AG08395 (cell line): ENCODE data around the gene SEPTIN12.
"Not testable (repeated sequence)": the region's sequence is repeated elsewhere in the genome, so short reads cannot be mapped to it uniquely, and the experiment has no call there.

Source experiments
- DNase-seq: peaks from one replicate; pipeline ENCODE4 v3.0.0; 2012; ENCODE audit warnings: mixed read lengths, low spot score

The SEPTIN12 gene

DNA sequence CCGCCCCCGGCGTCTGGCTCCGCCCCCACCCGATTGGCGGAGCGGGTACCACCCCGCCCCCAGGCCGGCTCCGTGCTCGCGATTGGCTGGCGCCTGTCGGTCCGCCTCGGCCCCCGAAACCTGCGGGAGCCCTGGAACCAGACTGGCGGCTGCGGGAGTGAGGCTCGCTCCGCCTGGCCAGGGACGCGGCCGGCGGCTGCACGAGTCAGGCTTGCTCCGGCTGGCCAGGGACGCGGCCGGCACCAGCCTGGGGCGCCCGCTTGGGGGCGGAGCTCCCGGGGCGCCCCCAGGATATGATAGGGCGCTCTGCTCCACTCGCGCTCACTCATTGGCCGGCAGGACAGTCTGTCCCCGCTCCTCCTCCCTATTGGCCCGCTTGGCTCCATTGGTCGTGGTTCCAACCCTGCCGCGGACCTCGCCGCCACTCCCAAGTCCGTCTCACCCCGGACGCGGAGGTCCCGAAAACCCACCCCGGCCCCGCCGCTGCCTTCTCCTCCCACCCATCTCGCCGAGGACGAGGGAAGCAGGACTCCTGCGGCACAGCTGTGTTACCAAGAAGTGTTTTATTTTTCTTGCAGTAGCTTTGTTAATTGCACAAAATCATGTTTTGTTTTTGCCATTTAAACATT lies 14.6 kb upstream of the SEPTIN12 start:
- peak; percentile 99 for DNase-seq

- DNase-seq = peak; percentile 43
Observed at GRCh38 chr16:4801962-4802658, 14.0 kb upstream of the SEPTIN12 start, which contains the start of gene ROGDI. TSS of gene ROGDI (minus strand) at chr16:4802633. CDS start at chr16:4802571, 62 bp downstream.

GRCh38 chr16:4801051-4801961 lies 13.2 kb upstream of the SEPTIN12 start:
- no peak for DNase-seq

GRCh38 chr16:4800290-4801041 lies 12.3 kb upstream of the SEPTIN12 start:
- no peak for DNase-seq

GRCh38 chr16:4799171-4799855 lies 11.2 kb upstream of the SEPTIN12 start:
- no peak for DNase-seq

DNA sequence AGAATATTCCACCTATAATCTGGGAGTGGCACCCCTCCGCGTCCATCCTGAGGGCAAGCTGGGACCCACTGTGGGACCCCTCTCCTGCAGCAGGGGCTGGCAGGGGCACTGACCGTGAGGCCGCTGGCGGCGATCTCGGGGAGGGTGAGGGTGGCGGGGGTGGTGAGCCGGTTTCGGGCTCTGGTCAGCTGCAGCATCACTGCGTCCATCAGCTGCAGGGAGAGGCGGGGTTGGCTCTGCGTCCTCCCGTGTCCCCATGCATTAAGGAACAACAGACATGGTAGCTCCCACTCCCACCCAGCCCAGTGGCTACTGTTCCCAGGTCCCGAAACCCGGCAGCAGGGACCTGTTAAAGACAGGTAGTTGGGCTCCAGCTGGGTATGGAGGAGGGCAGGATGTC lies 10.3 kb upstream of the SEPTIN12 start:
- DNase-seq = no peak

DNA sequence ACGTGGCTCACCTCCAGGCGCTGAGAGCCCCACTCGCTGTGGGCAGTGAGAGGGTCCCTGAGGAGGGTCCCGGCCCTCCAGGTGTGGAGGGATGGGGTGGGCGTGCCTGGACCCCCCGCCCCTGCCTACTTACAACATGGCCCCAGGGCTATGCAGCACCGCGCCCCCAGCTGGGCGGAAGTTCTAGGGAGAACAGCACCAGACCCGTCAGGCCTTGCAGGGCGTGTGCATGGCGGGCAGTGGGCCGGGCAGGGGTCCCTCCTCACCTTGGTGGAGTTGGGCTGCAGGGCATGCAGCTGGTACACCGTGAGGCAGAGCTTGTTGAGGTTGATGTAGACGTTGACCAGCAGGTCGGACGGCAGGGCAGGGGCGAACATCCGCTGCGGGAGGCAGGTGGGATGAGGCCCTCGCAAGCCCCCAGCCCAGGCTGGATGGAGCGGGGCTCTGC lies 9.7 kb upstream of the SEPTIN12 start:
- no peak for DNase-seq

DNA sequence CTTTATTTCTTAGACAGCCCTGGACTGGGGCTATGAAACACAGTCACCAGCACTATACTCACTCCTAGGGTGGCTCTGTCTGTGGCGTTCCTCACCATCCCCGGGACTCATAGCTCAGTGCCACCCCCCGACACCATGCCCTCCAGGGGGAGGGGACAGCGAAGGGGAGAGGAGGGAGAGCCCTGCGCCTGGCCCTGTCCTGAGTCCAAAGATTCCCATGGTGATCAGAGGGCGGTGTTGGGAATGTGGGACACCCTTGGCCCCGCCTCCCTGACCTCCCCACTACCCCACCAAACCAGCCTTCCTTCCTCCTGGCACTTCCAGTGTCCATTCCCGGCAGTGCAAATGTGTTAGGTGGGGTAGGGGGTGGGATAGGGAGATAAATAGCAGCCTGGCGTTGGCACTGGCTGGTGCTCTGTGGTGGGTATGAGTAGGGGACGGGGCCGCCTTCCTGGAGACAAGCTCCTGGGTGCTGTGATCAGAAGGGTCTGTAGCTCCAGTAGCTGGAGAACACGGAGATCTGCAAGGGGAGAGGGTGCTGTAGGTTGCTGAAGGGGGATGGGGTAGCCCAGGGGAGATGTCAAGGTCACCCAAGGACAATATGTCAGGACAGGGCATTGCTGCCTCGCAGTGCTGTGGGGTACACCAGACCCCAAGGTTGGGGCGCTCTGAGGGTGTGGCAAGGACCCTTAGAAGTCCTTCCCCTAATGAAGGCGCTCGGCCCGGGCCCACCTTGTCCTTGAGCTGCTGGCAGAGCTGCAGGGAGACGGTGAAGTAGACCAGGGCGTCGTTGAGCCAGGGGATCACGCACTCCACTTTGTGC lies 9.0 kb upstream of the SEPTIN12 start:
- DNase-seq = no peak

DNA sequence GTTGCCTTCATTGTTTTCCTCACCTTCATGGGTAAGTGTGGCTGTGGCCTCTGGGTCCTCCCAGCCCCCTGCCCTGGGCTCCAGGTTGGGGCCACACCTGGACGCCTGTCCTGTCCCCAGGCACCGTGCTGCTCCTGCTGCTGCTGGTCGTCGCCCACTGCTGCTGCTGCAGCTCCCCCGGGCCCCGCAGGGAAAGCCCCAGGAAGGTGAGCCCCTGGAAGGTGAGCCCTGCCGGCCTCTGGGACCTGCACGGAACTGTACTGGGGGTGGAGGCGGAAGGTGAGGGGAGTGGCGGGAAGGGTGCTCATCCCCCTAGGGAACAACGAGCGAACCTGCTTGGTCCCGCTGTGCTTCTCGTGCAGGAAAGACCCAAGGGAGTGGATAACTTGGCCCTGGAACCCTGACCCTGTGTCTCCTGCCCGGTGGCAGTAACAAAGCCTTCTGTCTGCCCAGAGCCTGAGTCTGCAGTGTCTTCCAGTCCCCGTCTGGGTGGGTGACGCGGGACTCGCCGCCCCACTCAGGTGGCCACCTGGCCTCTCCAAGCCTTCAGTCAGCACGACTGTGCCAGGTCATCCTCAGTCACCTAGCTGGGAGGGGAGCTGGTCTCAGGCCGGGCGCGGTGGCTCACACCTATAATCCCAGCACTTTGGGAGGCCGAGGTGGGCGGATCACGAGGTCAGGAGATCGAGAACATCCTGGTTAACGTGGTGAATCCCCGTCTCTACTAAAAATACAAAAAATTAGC lies 7.9 kb upstream of the SEPTIN12 start:
- DNase-seq = no peak

DNA sequence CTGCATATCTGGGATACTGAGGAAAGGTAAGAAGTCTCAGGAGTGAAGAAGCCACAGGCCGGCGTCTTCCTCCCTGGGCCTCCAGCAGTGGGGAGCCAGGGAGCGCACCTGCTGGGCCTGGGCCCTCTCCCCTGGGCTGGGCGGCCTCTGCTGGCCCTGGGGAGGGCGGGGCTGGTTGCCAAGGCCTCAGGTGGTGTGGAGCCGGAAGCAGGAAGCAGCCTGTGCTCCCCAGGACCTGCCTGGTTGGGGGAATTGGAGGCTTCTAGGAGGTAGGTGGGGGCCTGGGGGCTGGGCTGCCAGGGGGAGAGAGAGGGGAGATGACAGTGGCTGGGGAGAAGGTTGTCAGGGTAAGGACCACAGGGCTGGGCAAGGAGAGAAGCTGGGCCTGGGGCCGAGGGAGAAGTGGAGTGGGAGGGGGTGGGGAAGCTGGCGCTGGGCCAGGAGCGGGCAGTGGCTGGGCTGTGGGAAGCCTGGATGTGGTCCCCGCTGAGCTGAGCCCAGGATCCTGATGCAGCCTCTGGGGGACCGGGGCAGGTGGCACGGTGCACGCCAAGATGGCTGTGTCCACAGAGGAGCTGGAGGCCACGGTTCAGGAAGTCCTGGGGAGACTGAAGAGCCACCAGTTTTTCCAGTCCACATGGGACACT lies 7.2 kb upstream of the SEPTIN12 start, which contains the start of gene SMIM22:
SMIM22 (plus strand) TSS at position 189 of the 647 bp plus-strand sequence; CDS start at position 555, 366 bp downstream.
- no peak for DNase-seq

DNA sequence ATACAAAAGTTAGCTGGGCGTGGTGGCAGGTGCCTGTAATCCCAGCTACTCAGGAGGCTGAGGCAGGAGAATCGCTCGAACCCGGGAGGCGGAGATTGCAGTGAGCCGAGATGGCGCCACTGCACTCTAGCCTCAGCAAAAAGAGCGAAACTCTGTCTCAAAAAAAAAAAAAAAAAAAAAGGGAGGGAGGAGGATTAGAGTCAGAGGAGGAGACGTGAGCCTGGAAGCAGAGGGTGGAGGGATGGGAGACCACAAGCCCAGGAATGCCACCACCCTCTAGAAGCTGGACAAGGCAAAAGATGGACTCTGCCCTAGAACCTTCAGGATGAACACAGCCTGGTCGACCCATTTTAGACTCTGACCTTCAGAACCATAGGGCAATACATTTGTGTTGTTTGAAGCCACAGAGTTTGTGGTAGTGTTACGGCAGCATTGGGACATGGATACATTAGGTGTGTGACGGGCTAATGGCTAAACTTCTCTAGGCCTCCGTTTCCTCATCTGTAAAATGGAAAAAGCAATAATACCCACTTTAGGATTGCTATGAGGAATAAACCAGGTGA lies 4.9 kb upstream of the SEPTIN12 start:
- no peak for DNase-seq

- no peak for DNase-seq
Observed at GRCh38 chr16:4790871-4791270, 2.7 kb upstream of the SEPTIN12 start.

DNA sequence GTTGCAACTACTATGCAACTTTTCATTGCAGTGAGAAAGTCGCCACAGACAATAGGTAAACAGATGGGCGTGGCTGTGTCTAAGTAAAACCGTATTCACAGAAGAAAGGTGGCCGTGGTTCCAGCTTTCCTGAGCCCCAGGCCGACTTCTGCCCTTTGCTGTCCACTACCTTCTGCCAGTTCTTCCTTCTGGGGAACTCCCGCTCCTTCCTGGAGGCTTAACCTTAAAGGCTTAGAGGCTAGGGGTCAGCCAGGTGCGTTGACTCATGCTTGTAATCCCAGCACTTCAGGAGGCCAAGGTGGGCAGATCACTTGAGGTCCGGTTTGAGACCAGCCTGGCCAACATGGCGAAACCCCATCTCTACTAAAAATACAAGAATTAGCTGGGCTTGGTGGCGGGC lies 2.1 kb upstream of the SEPTIN12 start:
- DNase-seq = no peak

DNA sequence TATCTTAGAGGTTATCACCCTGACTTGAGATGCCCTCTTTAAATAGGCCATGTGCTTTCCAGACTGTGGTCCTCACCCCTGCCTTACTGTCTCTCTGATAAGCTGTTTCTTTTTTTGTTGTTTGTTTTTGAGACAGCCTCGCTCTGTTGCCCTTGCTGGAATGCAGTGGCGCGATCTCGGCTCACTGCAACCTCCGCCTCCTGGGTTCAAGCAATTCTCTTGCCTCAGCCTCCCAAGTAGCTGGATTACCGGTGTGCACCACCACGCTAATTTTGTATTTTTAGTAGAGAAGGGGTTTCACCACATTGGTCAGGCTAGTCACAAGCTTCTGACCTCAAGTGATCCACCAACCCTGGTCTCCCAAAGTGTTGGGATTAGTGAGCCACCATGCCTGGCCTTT lies 765 bp upstream of the SEPTIN12 start:
- DNase-seq = no peak

DNA sequence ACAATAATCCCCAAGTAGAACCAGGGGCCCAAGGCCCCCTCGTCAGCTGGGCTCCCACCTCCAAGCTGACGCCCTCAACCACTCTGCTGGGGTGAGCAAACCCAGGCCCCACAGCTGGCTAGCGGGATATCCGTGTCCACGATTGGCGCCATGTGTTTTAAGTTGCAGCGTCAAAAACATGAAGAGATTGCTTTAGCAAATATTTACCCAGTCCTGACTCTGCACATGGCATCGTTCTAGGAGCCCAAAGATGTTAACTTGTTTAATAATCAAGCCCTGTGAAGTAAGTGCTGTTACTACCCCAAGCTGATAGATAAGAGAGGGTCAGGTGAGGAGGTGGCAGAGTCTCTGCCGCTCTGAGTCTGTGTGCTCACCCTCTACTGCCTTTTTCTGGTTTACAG lies 344 bp upstream of the SEPTIN12 start:
- DNase-seq = no peak

DNA sequence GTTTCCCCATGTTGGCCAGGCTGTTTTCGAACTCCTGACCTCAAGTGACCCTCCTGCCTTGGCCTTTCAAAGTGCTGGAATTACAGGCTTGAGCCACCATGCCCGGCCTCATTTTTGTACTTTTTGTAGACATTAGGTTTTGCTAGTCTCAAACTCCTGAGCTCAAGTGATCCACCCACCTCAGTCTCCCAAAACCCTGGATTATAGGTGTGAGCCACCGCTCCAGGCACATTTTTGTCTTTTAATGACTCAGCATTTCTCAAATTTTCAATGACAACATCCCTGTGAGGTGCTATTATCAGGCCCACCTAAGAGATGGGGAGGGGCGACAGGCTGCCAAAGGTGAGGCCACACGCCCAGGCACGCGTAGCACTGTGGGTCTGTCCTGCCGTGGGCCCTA lies 1.1 kb downstream of the SEPTIN12 start:
- no peak for DNase-seq

GRCh38 chr16:4785758-4786433 lies 2.2 kb downstream of the SEPTIN12 start:
- no peak for DNase-seq

GRCh38 chr16:4784444-4784987 lies 3.6 kb downstream of the SEPTIN12 start:
- not testable (repeated sequence) for DNase-seq
